H1 (cell line): ENCODE data around the gene POLDIP3. TPM values are rescaled to one million over a fixed set of nuclear protein-coding genes. Genes with fewer than 3 reads are reported as not detected.
A peak's percentile ranks its signal among the peaks of the same experiment; 100 is the strongest.

Source experiments
- CTCF ChIA-PET: fragments of 300-600 bp; sonication (Branson Sonifier 250); formaldehyde crosslinking; loops from one replicate; lab custom pipeline; 2021; ENCODE audit not compliant: partially characterized antibody; lab: Charles Lee
- POLR2A ChIA-PET: fragments of 300-600 bp; sonication (Branson Sonifier 250); formaldehyde crosslinking; loops from one replicate; lab custom pipeline; 2021; ENCODE audit warnings: inconsistent platforms; ENCODE audit not compliant: partially characterized antibody; lab: Charles Lee
- DNase-seq, 2 experiments: peaks; one replicate each; pipeline versions ENCODE4 v3.0.0 to v3.0.0-alpha.2; 2010 to 2022; ENCODE audit warnings: low spot score in 2 of 2, low read depth in 1 of 2, mixed read lengths in 1 of 2
- FAIRE-seq: peaks from 2 replicates; lab custom pipeline; 2011; peaks lifted over from hg19 to GRCh38; lab: Jason Lieb, UNC
- H2AFZ ChIP-seq: 2 replicates; pipeline ENCODE4 v1.8.1; 2012; ENCODE audit warnings: low read length, inconsistent platforms
- H2AK5ac ChIP-seq: 2 replicates; pipeline ENCODE4 v1.6.1; 2013; ENCODE audit warnings: low read depth, low read length
- H2BK120ac ChIP-seq: replicated peaks from 2 replicates; pipeline ENCODE3; 2013; ENCODE audit warnings: low read depth, low read length, inconsistent platforms
- H2BK12ac ChIP-seq: 2 replicates; pipeline ENCODE4 v1.6.1; 2013; ENCODE audit warnings: low read depth, low read length
- H2BK15ac ChIP-seq: 2 replicates; pipeline ENCODE4 v1.6.1; 2013; ENCODE audit warnings: low read length
- H2BK20ac ChIP-seq: 2 replicates; pipeline ENCODE4 v1.6.1; 2013; ENCODE audit warnings: low read length
- H2BK5ac ChIP-seq: 2 replicates; pipeline ENCODE4 v1.6.1; 2013; ENCODE audit warnings: low read depth, low read length
- H3K14ac ChIP-seq: 2 replicates; pipeline ENCODE4 v1.6.1; 2013; ENCODE audit warnings: inconsistent platforms; ENCODE audit not compliant: insufficient read length
- H3K18ac ChIP-seq: 2 replicates; pipeline ENCODE4 v1.6.1; 2013; ENCODE audit warnings: low read length; ENCODE audit errors: extremely low read depth
- H3K23ac ChIP-seq: 2 replicates; pipeline ENCODE4 v1.6.1; 2013; ENCODE audit warnings: inconsistent platforms; ENCODE audit not compliant: insufficient read length
- H3K23me2 ChIP-seq: 2 replicates; pipeline ENCODE4 v1.6.1; 2013; ENCODE audit warnings: low read depth, low read length
- H3K27ac ChIP-seq: 2 replicates; pipeline ENCODE4 v1.6.1; 2011; ENCODE audit warnings: low read depth, low read length, inconsistent platforms
- H3K27me3 ChIP-seq, 4 experiments: replicated peaks in 1 of 4; 1 replicate in 1 of 4; 2 replicates in 3 of 4; pipeline versions ENCODE4 v1.6.1 to v1.8.1; 2011 to 2013; ENCODE audit warnings: low read length in 3 of 4, mild to moderate bottlenecking in 3 of 4, inconsistent platforms in 2 of 4, mixed read lengths in 2 of 4, moderate library complexity in 1 of 4; ENCODE audit not compliant: control insufficient read depth in 3 of 4, insufficient read depth in 3 of 4; ENCODE audit errors: extremely low read depth in 1 of 4
- H3K36me3 ChIP-seq, 4 experiments: 2 replicates each; pipeline versions ENCODE4 v1.6.1 to v1.8.1; 2011 to 2013; ENCODE audit warnings: mild to moderate bottlenecking in 4 of 4, low read length in 3 of 4, moderate library complexity in 2 of 4, control low read depth in 1 of 4, inconsistent platforms in 1 of 4; ENCODE audit not compliant: insufficient read depth in 4 of 4, control insufficient read depth in 2 of 4
- H3K4ac ChIP-seq: replicated peaks from 2 replicates; pipeline ENCODE3; 2013; ENCODE audit warnings: low read length, low read depth, mixed read lengths, inconsistent platforms; ENCODE audit not compliant: insufficient read length
- H3K4me1 ChIP-seq, 4 experiments: replicated peaks in 1 of 4; 1 replicate in 1 of 4; 2 replicates in 3 of 4; pipeline versions ENCODE4 v1.6.1 to v1.8.1; 2011 to 2013; ENCODE audit warnings: low read length in 3 of 4, inconsistent platforms in 2 of 4, mixed read lengths in 1 of 4; ENCODE audit not compliant: insufficient read depth in 4 of 4, control insufficient read depth in 3 of 4
- H3K4me2 ChIP-seq, 2 experiments: 2 replicates each; pipeline versions ENCODE4 v1.6.1 to v1.8.1; 2011 to 2013; ENCODE audit warnings: low read depth in 2 of 2, low read length in 2 of 2, control low read depth in 1 of 2, inconsistent platforms in 1 of 2, mild to moderate bottlenecking in 1 of 2; ENCODE audit not compliant: insufficient read depth in 1 of 2
- H3K4me3 ChIP-seq, 4 experiments: fragments of 200-600, 300-600 bp in 1 of 4; sonication (generic), shearing (Covaris generic), sonication (Bioruptor Twin) in 1 of 4; 2 replicates each; pipeline versions ENCODE4 v1.5.1 to v1.8.1; 2011 to 2016; ENCODE audit warnings: low read length in 4 of 4, low read depth in 3 of 4, control low read depth in 2 of 4, inconsistent platforms in 2 of 4, mild to moderate bottlenecking in 2 of 4, mixed read lengths in 1 of 4, moderate library complexity in 1 of 4; ENCODE audit not compliant: insufficient read depth in 2 of 4; ENCODE audit errors: extremely low read depth in 1 of 4
- H3K56ac ChIP-seq: replicated peaks from 2 replicates; pipeline ENCODE3; 2013; ENCODE audit warnings: low read depth, mild to moderate bottlenecking, mixed read lengths, low read length, inconsistent platforms; ENCODE audit not compliant: insufficient read length
- H3K79me1 ChIP-seq: 2 replicates; pipeline ENCODE4 v1.6.1; 2013; ENCODE audit warnings: low read depth, low read length, control low read depth
- H3K79me2 ChIP-seq, 2 experiments: 2 replicates each; pipeline versions ENCODE4 v1.6.1 to v1.8.1; 2012 to 2013; ENCODE audit warnings: low read length in 2 of 2, mild to moderate bottlenecking in 2 of 2, inconsistent platforms in 1 of 2; ENCODE audit not compliant: insufficient read depth in 2 of 2, control insufficient read depth in 1 of 2
- H3K9ac ChIP-seq, 4 experiments: replicated peaks in 1 of 4; 1 replicate in 1 of 4; 2 replicates in 3 of 4; pipeline versions ENCODE4 v1.6.1 to v1.8.1; 2011 to 2013; ENCODE audit warnings: low read depth in 3 of 4, low read length in 3 of 4, control low read depth in 2 of 4, mild to moderate bottlenecking in 2 of 4, moderate library complexity in 2 of 4, inconsistent platforms in 1 of 4; ENCODE audit errors: extremely low read depth in 1 of 4
- H3K9me3 ChIP-seq, 2 experiments: 2 replicates each; pipeline versions ENCODE4 v1.6.1 to v1.8.1; 2012 to 2013; ENCODE audit warnings: mild to moderate bottlenecking in 2 of 2, moderate library complexity in 2 of 2, control low read depth in 1 of 2, inconsistent platforms in 1 of 2, low read depth in 1 of 2, low read length in 1 of 2, mixed read lengths in 1 of 2; ENCODE audit not compliant: insufficient read depth in 2 of 2
- H4K20me1 ChIP-seq, 2 experiments: replicated peaks in 1 of 2; 2 replicates each; pipeline versions ENCODE3 to v1.8.1; 2011 to 2013; ENCODE audit warnings: inconsistent platforms in 2 of 2, low read length in 2 of 2, mild to moderate bottlenecking in 1 of 2; ENCODE audit not compliant: insufficient read depth in 2 of 2, control insufficient read depth in 1 of 2
- H4K5ac ChIP-seq: 2 replicates; pipeline ENCODE4 v1.6.1; 2013; ENCODE audit warnings: low read length, low read depth, mixed read lengths, inconsistent platforms; ENCODE audit not compliant: insufficient read length
- H4K8ac ChIP-seq: 2 replicates; pipeline ENCODE4 v1.8.0; 2013; ENCODE audit warnings: mild to moderate bottlenecking, moderate library complexity, low read length, inconsistent platforms; ENCODE audit not compliant: insufficient read depth; ENCODE audit errors: extremely low read depth
- H4K91ac ChIP-seq: replicated peaks from 2 replicates; pipeline ENCODE3; 2013; ENCODE audit warnings: low read length, mixed read lengths, inconsistent platforms; ENCODE audit not compliant: insufficient read length
- ASH2L ChIP-seq: fragments of 200-600, 300-600 bp; sonication (generic); IDR thresholded peaks from one replicate; pipeline ENCODE4 v1.7.1; 2017; ENCODE audit warnings: low read length
- CREB1 ChIP-seq: IDR thresholded peaks from 2 replicates; pipeline ENCODE4 v1.6.1; 2012; ENCODE audit warnings: inconsistent platforms
- GABPA ChIP-seq: IDR thresholded peaks from 2 replicates; pipeline ENCODE4 v1.6.1; 2011; ENCODE audit warnings: mild to moderate bottlenecking, low read length, moderate library complexity, borderline replicate concordance; ENCODE audit not compliant: insufficient read depth
- HDAC6 ChIP-seq: IDR thresholded peaks from one replicate; pipeline ENCODE4 v1.7.1; 2012; ENCODE audit warnings: low read depth, mild to moderate bottlenecking, inconsistent platforms, low read length, moderate library complexity
- JUN ChIP-seq: IDR thresholded peaks from 2 replicates; pipeline ENCODE4 v1.6.1; 2011; ENCODE audit warnings: low read depth, mild to moderate bottlenecking, improper control_type of control experiment, low read length
- NANOG ChIP-seq: IDR thresholded peaks from 2 replicates; pipeline ENCODE4 v1.6.1; 2011; ENCODE audit warnings: low read length, low read depth, mild to moderate bottlenecking, inconsistent platforms; ENCODE audit not compliant: insufficient read depth, poor library complexity, severe bottlenecking
- POLR2AphosphoS5 ChIP-seq: IDR thresholded peaks from 2 replicates; pipeline ENCODE4 v1.6.1; 2011; ENCODE audit warnings: low read depth, low read length
- RAD21 ChIP-seq, 2 experiments: IDR thresholded peaks in 1 of 2; conservative IDR thresholded peaks in 1 of 2; 2 replicates each; pipeline ENCODE4 v1.6.1; 2011; ENCODE audit warnings: low read depth in 2 of 2, low read length in 2 of 2, improper control_type of control experiment in 1 of 2, inconsistent platforms in 1 of 2, mild to moderate bottlenecking in 1 of 2, moderate library complexity in 1 of 2
- RBBP5 ChIP-seq: IDR thresholded peaks from 2 replicates; pipeline ENCODE4 v1.7.1; 2012; ENCODE audit warnings: low read depth, mild to moderate bottlenecking, inconsistent platforms, low read length, moderate library complexity, borderline replicate concordance
- WGBS, 2 experiments: shearing (Covaris generic) in 1 of 2; methylation state at CpG; one replicate each; pipeline versions ENCODE4 v1.1.6 to v1.1.7; 2013 to 2015; ENCODE audit warnings: low lambda C conversion rate in 2 of 2, mixed read lengths in 2 of 2, inconsistent platforms in 1 of 2, low coverage in 1 of 2, missing lambda C conversion rate in 1 of 2; ENCODE audit not compliant: insufficient replicate concordance in 2 of 2, insufficient coverage in 1 of 2, insufficient read length in 1 of 2; ENCODE audit errors: extremely low coverage in 1 of 2, missing lambda C conversion rate in 1 of 2; 5-methylcytosine and 5-hydroxymethylcytosine counted together
- polyA plus RNA-seq, 7 experiments: library from polyadenylated mRNA; depleted of rRNA in 3 of 7; stranded (reverse) in 5 of 7; unstranded in 2 of 7; fragments of >200 nt in 5 of 7; fragments of 200-250 nt in 2 of 7; gene quantifications; 1 replicate in 5 of 7; 2 replicates in 1 of 7; 4 replicates in 1 of 7; pipeline versions ENCODE4 v1.2.1 to v1.2.3, GENCODE V29; 2011 to 2013; ENCODE audit warnings: missing spikeins in 2 of 7, mixed read lengths in 2 of 7
- total RNA-seq: library from RNA; stranded (reverse); fragmentation: NEBNext Ultra II Directional; extraction: Animal tissue kit (Norgen Biotek cat#: 25700); gene quantifications from 2 replicates; pipeline ENCODE4 v1.2.1, GENCODE V29; 2021
- TF ChIP-seq, protein P1 (sequence below): IDR thresholded peaks from 2 replicates; pipeline ENCODE4 v1.6.1; 2011; ENCODE audit warnings: low read depth, mild to moderate bottlenecking, low read length; ENCODE audit not compliant: insufficient read depth

The POLDIP3 gene
- total and polyA plus RNA-seq, 2 of the 8 experiments (the other 6 are each of a cell fraction or from before 2014, with no cell fraction given): 43.5 to 84.6 TPM

DNA sequence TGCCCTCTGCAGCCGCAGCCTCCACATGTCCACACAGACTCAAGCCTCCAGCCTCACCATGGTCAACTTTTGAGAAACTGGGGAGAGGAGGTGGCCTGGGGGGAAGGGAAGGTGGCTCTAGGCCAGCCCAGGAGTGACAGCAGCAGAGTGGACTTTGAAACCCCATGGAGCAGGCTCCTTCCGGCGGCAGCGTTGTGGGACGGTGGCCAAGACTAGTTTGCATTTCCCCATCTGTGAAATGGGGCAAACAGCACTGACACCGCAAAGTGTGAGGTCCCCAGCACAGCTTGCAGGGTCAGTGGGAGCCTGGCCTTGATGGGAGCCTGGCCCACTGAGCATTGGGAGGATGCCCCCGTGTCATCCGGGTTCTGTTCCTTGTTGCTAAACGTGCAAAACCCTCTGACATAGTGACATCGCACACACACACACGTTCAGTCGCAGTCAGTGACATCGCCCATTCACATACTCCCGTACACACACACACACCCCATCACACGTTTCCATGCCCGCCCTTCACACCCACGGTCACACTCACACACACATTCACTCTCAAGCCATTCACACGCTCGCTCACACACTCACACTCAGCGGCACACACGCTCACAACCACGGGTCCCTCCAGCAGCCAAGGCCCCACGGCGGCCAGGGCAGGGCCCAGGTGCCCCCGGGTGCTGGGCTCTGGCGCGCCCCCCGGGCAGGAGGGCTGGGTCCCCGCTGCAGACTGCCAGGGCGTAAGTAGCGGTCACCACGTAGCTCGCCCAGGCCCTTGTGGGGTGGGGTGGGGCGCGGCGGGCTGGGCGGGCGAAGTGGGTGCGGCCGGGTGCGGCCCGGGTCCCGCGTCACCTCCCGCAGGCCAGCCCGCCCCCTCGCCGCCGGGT is 33.9 kb upstream of the POLDIP3 start:
- peaks cover 22% of the 10 kb centered on the region for H3K79me1 ChIP-seq
- no peaks in the 10 kb centered on the region for H3K36me3 ChIP-seq
- H3K27me3 ChIP-seq: peaks cover 0 to 2% (median 0%) of the 10 kb centered on the region in 4 experiments; a peak in 1 of 7 replicates
- H2BK15ac ChIP-seq: no peak overlapping the region
- H3K4me2 ChIP-seq: peak overlapping the region; percentile 93 to 99
- no peak overlapping the region for H3K56ac ChIP-seq
- POLR2A ChIA-PET: interaction anchor here (0.7 to 9.4 kb wide), 11 partner anchors 9 to 366 kb away, joined by 3 to 74 read pairs (median 3); partner anchors contain the start of genes PACSIN2 and POLDIP3
- no peak overlapping the region for H4K5ac ChIP-seq
- peak overlapping the region; percentile 65; the same call in 1 of the 2 replicates for H2AK5ac ChIP-seq
- H2BK5ac ChIP-seq: peak overlapping the region; percentile 79; the same call in 1 of the 2 replicates
- H3K23ac ChIP-seq: no peak overlapping the region
- no peak overlapping the region for H3K14ac ChIP-seq
- peak overlapping the region; percentile 85 for H4K91ac ChIP-seq
- H3K4me1 ChIP-seq: peaks cover 5 to 24% (median 18%) of the 10 kb centered on the region in 4 experiments
- CTCF ChIA-PET: interaction anchor here (0.7 to 1.4 kb wide), 4 partner anchors 12 to 526 kb away, joined by 3 to 5 read pairs (median 4); no protein-coding TSS in a partner anchor
- DNase-seq: no peak
- FAIRE-seq: no peak
- no peaks in the 10 kb centered on the region for H3K9me3 ChIP-seq
- peaks cover 7 to 9% of the 10 kb centered on the region in 2 experiments for H4K20me1 ChIP-seq
- H3K27ac ChIP-seq: no peak overlapping the region; the same call in 1 of the 2 replicates
- no peak overlapping the region for H3K18ac ChIP-seq
- WGBS, 2 experiments: 27% methylated on average over 33 of the region's 49 CpGs; no CpG with 5 or more reads in 1 of the 2 experiments
- H2AFZ ChIP-seq: no peak overlapping the region
- H2BK12ac ChIP-seq: 0 out of 2 replicates have a peak overlapping the region, but pooled peaks have one; percentile 45
- H3K4me3 ChIP-seq: peak overlapping the region; percentile 82 to 98 (median 90)
- no peak overlapping the region for H2BK20ac ChIP-seq
- H3K4ac ChIP-seq: peak overlapping the region; percentile 71
- peak overlapping the region; percentile 63 to 80 (median 71) for H3K9ac ChIP-seq
- peaks cover 8% of the 10 kb centered on the region for H3K23me2 ChIP-seq
- peaks cover 0 to 30% of the 10 kb centered on the region in 2 experiments; a peak in 2 of 4 replicates for H3K79me2 ChIP-seq
- no peak overlapping the region for H2BK120ac ChIP-seq
- peak overlapping the region; percentile 88 for H4K8ac ChIP-seq
- TF ChIP-seq POLR2AphosphoS5: peak; percentile 34; the same call in 1 of the 2 replicates
- TF ChIP-seq NANOG: no peak
- no peak for TF ChIP-seq RAD21 (IDR thresholded peaks at IDR 0.05 in 1 of 2, conservative IDR thresholded peaks at IDR 0.05 in 1 of 2; ENCODE audit: low read depth in 2 of 2, low read length in 2 of 2)
- no peak for TF ChIP-seq CREB1
- TF ChIP-seq GABPA: no peak
- no peak for TF ChIP-seq RBBP5
- TF ChIP-seq ASH2L: no peak
- TF ChIP-seq HDAC6: no peak
- TF ChIP-seq, protein P1, sequence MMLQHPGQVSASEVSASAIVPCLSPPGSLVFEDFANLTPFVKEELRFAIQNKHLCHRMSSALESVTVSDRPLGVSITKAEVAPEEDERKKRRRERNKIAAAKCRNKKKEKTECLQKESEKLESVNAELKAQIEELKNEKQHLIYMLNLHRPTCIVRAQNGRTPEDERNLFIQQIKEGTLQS: no peak
- TF ChIP-seq JUN: no peak
